IMR-90 (cell line): ENCODE measurements around the gene EML6. TPM values are rescaled to one million over a fixed set of nuclear protein-coding genes. Genes with fewer than 3 reads are reported as not detected.

Experiments
- ATAC-seq: fragments of 200-7000 bp; cut with Tn5 transposase; 2 replicates; pipeline ENCODE4 v1.9.1; 2020; ENCODE audit warnings: low read depth, mild to moderate bottlenecking, moderate library complexity
- BruUV-seq: library from RNA; stranded (reverse); fragments of 400-500 nt; replicated peaks from 2 replicates; lab custom pipeline; 2021; lab: Mats Ljungman, UMichigan
- CTCF ChIA-PET: fragments of 300-600 bp; formaldehyde crosslinking; extraction: SDS; loops from one replicate; lab custom pipeline; 2021; ENCODE audit warnings: antibody characterized with exemption; lab: Yijun Ruan, JAX
- POLR2A ChIA-PET: fragments of 300-600 bp; sonication (Branson Sonifier 250); formaldehyde crosslinking; loops from one replicate; lab custom pipeline; 2022; ENCODE audit warnings: antibody characterized with exemption; ENCODE audit not compliant: unreplicated experiment; lab: Charles Lee
- DNase-seq: peaks from one replicate; pipeline ENCODE4 v3.0.0; 2013
- H2AFZ ChIP-seq: replicated peaks from 2 replicates; pipeline ENCODE3; 2013; ENCODE audit warnings: low read length, mild to moderate bottlenecking; ENCODE audit not compliant: poor library complexity
- H2AK5ac ChIP-seq: 2 replicates; pipeline ENCODE4 v1.6.1; 2013; ENCODE audit warnings: low read depth, low read length, inconsistent platforms
- H2AK9ac ChIP-seq: replicated peaks from 2 replicates; pipeline ENCODE3; 2013; ENCODE audit warnings: mild to moderate bottlenecking, low read depth, low read length, moderate library complexity; ENCODE audit not compliant: poor library complexity
- H2BK120ac ChIP-seq: 2 replicates; pipeline ENCODE4 v1.6.1; 2013; ENCODE audit warnings: low read depth, low read length, inconsistent platforms
- H2BK15ac ChIP-seq: 3 replicates; pipeline ENCODE4 v1.6.1; 2013; ENCODE audit warnings: low read depth, low read length, inconsistent platforms
- H2BK20ac ChIP-seq: 2 replicates; pipeline ENCODE4 v1.6.1; 2013; ENCODE audit warnings: low read depth, mild to moderate bottlenecking, inconsistent platforms, low read length, moderate library complexity
- H2BK5ac ChIP-seq: 2 replicates; pipeline ENCODE4 v1.6.1; 2013; ENCODE audit warnings: mild to moderate bottlenecking, low read depth, low read length, inconsistent platforms; ENCODE audit not compliant: poor library complexity, severe bottlenecking
- H3K14ac ChIP-seq: replicated peaks from 2 replicates; pipeline ENCODE4 v1.6.1; 2013; ENCODE audit warnings: low read depth, low read length, inconsistent platforms
- H3K18ac ChIP-seq: 2 replicates; pipeline ENCODE4 v1.6.1; 2013; ENCODE audit warnings: low read depth, low read length, control low read depth
- H3K23ac ChIP-seq: 2 replicates; pipeline ENCODE4 v1.6.1; 2013; ENCODE audit warnings: low read depth, low read length, inconsistent platforms
- H3K27ac ChIP-seq: 2 replicates; pipeline ENCODE4 v1.5.1; 2013; ENCODE audit warnings: mild to moderate bottlenecking, control low read depth, low read length; ENCODE audit not compliant: insufficient read depth
- H3K27me3 ChIP-seq: 2 replicates; pipeline ENCODE4 v1.6.1; 2013; ENCODE audit warnings: low read length; ENCODE audit not compliant: control insufficient read depth, insufficient read depth
- H3K36me3 ChIP-seq: 2 replicates; pipeline ENCODE4 v1.6.1; 2013; ENCODE audit warnings: low read length, mixed read lengths; ENCODE audit not compliant: control insufficient read depth, insufficient read depth
- H3K4ac ChIP-seq: 2 replicates; pipeline ENCODE4 v1.6.1; 2013; ENCODE audit warnings: low read depth, low read length, inconsistent platforms
- H3K4me1 ChIP-seq: 2 replicates; pipeline ENCODE4 v1.6.1; 2013; ENCODE audit warnings: low read length, mixed read lengths; ENCODE audit not compliant: control insufficient read depth, insufficient read depth
- H3K4me2 ChIP-seq: 2 replicates; pipeline ENCODE4 v1.6.1; 2013; ENCODE audit warnings: low read depth, mild to moderate bottlenecking, control low read depth, low read length, moderate library complexity
- H3K4me3 ChIP-seq: 2 replicates; pipeline ENCODE4 v1.5.1; 2013; ENCODE audit warnings: low read depth, mild to moderate bottlenecking, control low read depth, low read length, moderate library complexity; ENCODE audit not compliant: insufficient read depth
- H3K56ac ChIP-seq: 2 replicates; pipeline ENCODE4 v1.6.1; 2013; ENCODE audit warnings: low read length, inconsistent platforms; ENCODE audit not compliant: insufficient read depth; ENCODE audit errors: extremely low read depth
- H3K79me1 ChIP-seq, 2 experiments: 2 replicates each; pipeline ENCODE4 v1.6.1; 2013; ENCODE audit warnings: low read length in 2 of 2, inconsistent platforms in 1 of 2, low read depth in 1 of 2
- H3K9ac ChIP-seq: 2 replicates; pipeline ENCODE4 v1.6.1; 2013; ENCODE audit warnings: low read depth, low read length, control low read depth
- H3K9me1 ChIP-seq: 2 replicates; pipeline ENCODE4 v1.6.1; 2013; ENCODE audit warnings: low read length, inconsistent platforms; ENCODE audit not compliant: insufficient read depth
- H3K9me3 ChIP-seq: 2 replicates; pipeline ENCODE4 v1.6.1; 2013; ENCODE audit warnings: low read length; ENCODE audit not compliant: control insufficient read depth, insufficient read depth
- H4K20me1 ChIP-seq: 2 replicates; pipeline ENCODE4 v1.6.1; 2013; ENCODE audit warnings: low read length, inconsistent platforms; ENCODE audit not compliant: insufficient read depth
- H4K5ac ChIP-seq: 2 replicates; pipeline ENCODE4 v1.6.1; 2013; ENCODE audit warnings: mild to moderate bottlenecking, low read depth, low read length, control low read depth
- H4K8ac ChIP-seq, 2 experiments: 2 replicates each; pipeline ENCODE4 v1.6.1; 2013; ENCODE audit warnings: low read depth in 2 of 2, low read length in 2 of 2, control low read depth in 1 of 2, inconsistent platforms in 1 of 2
- H4K91ac ChIP-seq: 2 replicates; pipeline ENCODE4 v1.6.1; 2013; ENCODE audit warnings: low read depth, low read length, inconsistent platforms; ENCODE audit not compliant: insufficient read depth
- MAFK ChIP-seq: IDR thresholded peaks from 2 replicates; pipeline ENCODE4 v1.6.1; 2012; ENCODE audit warnings: low read depth, low read length, improper control_type of control experiment
- WGBS, 2 experiments: methylation state at CpG; one replicate each; pipeline versions ENCODE4 v1.1.5 to v1.1.7; 2013; ENCODE audit warnings: missing lambda C conversion rate in 2 of 2; ENCODE audit not compliant: insufficient read length in 1 of 2; ENCODE audit errors: extremely low coverage in 2 of 2; 5-methylcytosine and 5-hydroxymethylcytosine counted together
- dilution Hi-C: fragments of 300-500 bp; cut with HindIII; formaldehyde crosslinking; loops from one replicate; pipeline ENCODE4 v1.14.3; 2018; ENCODE audit warnings: low sequenced_read_pairs; ENCODE audit not compliant: unreplicated experiment
- in situ Hi-C: fragments of 300-500 bp; cut with MboI; formaldehyde crosslinking; loops from 3 replicates; pipeline ENCODE4 v1.14.3; 2019; ENCODE audit warnings: low sequenced_read_pairs, inconsistent platforms, mixed read lengths
- intact Hi-C: fragments of 100-400 bp; cut with micrococcal nuclease; formaldehyde crosslinking; loops from 2 replicates; pipeline ENCODE4 v1.10.0; 2022
- polyA plus RNA-seq, 3 experiments: library from polyadenylated mRNA; depleted of rRNA; stranded (reverse); fragments of >200 nt; gene quantifications; 2 replicates each; pipeline ENCODE4 v1.2.3, GENCODE V29; 2012; ENCODE audit warnings: low replicate concordance in 1 of 3
- total RNA-seq: library from RNA; depleted of rRNA; stranded (reverse); fragments of >200 nt; gene quantifications from 2 replicates; pipeline ENCODE4 v1.2.3, GENCODE V29; 2012
- TF ChIP-seq, protein P1 (sequence below): fragments of 150-350 bp; IDR thresholded peaks from 2 replicates; pipeline ENCODE4 v1.6.1; 2017; ENCODE audit warnings: mild to moderate bottlenecking, antibody characterized with exemption, low read length, low read depth

The EML6 gene
- total and polyA plus RNA-seq, 2 of the 4 experiments (the other 2 are of a cell fraction): 0.18 to 0.19 TPM

DNA sequence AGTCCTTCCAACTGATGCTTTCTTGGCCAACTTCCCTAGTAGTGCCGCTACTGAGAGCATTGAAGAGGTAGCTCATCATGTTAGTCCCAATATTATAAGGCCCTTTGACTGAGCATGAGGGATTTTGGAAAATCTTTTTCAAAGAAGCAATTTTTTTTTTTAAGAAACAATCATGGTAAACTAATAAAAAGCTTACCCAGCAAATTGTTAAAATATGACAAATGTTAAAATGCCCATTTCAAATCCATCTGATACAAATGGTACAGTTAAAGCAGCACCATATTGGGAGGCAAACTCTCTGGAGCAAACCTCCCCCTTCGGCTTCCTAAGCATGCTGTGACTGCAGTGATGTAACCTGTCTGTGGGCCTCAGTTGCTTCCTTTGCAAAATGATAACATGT is 191.2 kb downstream of the EML6 start:
- DNase-seq: no peak
- intact Hi-C loops (no loop called here), dilution Hi-C loops (no loop called here), in situ Hi-C loops (no loop called here)
- Histone ChIP-seq H3K27ac (no peak overlapping the region), H4K20me1 (no peaks in the 10 kb centered on the region), H3K4me3 (no peak overlapping the region), H2AK9ac (no peak overlapping the region), H4K5ac (no peak overlapping the region), H3K79me1 (0 out of 4 replicates have a peak, but pooled peaks cover 0 to 2% of the 10 kb centered on the region in 2 experiments), H3K9ac (no peak overlapping the region), H3K14ac (no peak overlapping the region), H3K56ac (no peak overlapping the region), H2BK5ac (no peak overlapping the region), H3K4me1 (no peaks in the 10 kb centered on the region; the same call in 1 of the 2 replicates), H3K9me1 (no peaks in the 10 kb centered on the region; the same call in 1 of the 2 replicates), H3K27me3 (no peaks in the 10 kb centered on the region), H3K9me3 (no peaks in the 10 kb centered on the region), H3K4ac (peak overlapping the region; percentile 52; the same call in 1 of the 2 replicates), H2AFZ (no peak overlapping the region), H3K18ac (no peak overlapping the region), H2AK5ac (0 out of 2 replicates have a peak overlapping the region, but pooled peaks have one; percentile 21), H2BK15ac (no peak overlapping the region), H3K23ac (no peak overlapping the region), H3K4me2 (no peak overlapping the region), H4K91ac (no peak overlapping the region), H4K8ac (no peak overlapping the region), H3K36me3 (no peaks in the 10 kb centered on the region), H2BK20ac (peak overlapping the region; percentile 66; the same call in 1 of the 2 replicates), H2BK120ac (no peak overlapping the region)
- CTCF ChIA-PET: no interaction called here
- ATAC-seq: no peak
- TF ChIP-seq, protein P1, sequence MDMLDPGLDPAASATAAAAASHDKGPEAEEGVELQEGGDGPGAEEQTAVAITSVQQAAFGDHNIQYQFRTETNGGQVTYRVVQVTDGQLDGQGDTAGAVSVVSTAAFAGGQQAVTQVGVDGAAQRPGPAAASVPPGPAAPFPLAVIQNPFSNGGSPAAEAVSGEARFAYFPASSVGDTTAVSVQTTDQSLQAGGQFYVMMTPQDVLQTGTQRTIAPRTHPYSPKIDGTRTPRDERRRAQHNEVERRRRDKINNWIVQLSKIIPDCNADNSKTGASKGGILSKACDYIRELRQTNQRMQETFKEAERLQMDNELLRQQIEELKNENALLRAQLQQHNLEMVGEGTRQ: no peak
- TF ChIP-seq MAFK: peak; percentile 39; the same call in 1 of the 2 replicates
- no TSS peak for BruUV-seq
- WGBS, 2 experiments: 80% methylated on average over 1 of the region's 2 CpGs; no CpG with 5 or more reads in 1 of the 2 experiments
- POLR2A ChIA-PET: no interaction called here
